Skeletal muscle satellite cell (primary cell): Measurements from ENCODE around the gene SPEF1.

Experiments
- H3K27me3 ChIP-seq: 2 replicates; pipeline ENCODE4 v1.7.0; 2013; ENCODE audit warnings: low read length; ENCODE audit not compliant: control insufficient read depth, insufficient read depth
- H3K36me3 ChIP-seq: 2 replicates; pipeline ENCODE4 v1.7.0; 2013; ENCODE audit warnings: mild to moderate bottlenecking, control low read depth, low read length; ENCODE audit not compliant: insufficient read depth
- H3K4me1 ChIP-seq: 2 replicates; pipeline ENCODE4 v1.7.0; 2013; ENCODE audit warnings: low read length; ENCODE audit not compliant: control insufficient read depth, insufficient read depth
- H3K4me2 ChIP-seq: 2 replicates; pipeline ENCODE4 v1.7.0; 2013; ENCODE audit warnings: mild to moderate bottlenecking, low read length
- H3K4me3 ChIP-seq: 2 replicates; pipeline ENCODE4 v1.7.0; 2013; ENCODE audit warnings: low read length
- H3K9ac ChIP-seq: 2 replicates; pipeline ENCODE4 v1.7.0; 2013; ENCODE audit warnings: mild to moderate bottlenecking, low read depth, low read length, moderate library complexity
- H3K9me3 ChIP-seq: replicated peaks from 2 replicates; pipeline ENCODE4 v1.7.0; 2013; ENCODE audit warnings: mild to moderate bottlenecking, control low read depth, low read length

SPEF1 gene

DNA sequence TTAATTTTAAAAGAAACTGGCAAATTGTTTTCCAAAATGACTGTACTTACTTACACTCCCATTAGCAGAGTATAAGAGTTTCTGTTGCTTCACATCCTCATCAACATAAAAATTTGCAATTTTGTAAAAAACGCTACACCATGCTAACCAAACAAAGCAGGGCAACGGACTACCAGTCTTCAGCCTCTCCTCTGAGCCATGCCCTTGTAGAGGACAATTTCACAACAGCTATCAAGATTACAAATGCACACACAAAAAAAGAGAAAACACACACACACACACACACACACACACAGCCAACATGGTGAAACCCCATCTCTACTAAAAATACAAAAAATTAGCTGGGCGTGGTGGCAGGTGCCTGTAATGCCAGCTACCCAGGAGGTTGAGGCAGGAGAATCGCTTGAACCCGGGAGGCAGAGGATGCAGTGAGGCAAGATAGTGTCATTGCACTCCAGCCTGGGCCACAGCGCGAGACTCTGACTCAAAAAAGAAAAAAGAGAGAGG, 9.6 kb downstream of the SPEF1 start:
- peaks cover 20% of the 10 kb centered on the region for H3K4me1 ChIP-seq
- no peaks in the 10 kb centered on the region for H3K36me3 ChIP-seq
- no peaks in the 10 kb centered on the region for H3K9me3 ChIP-seq
- no peaks in the 10 kb centered on the region for H3K27me3 ChIP-seq
- H3K9ac ChIP-seq = no peak overlapping the region
- no peak overlapping the region for H3K4me2 ChIP-seq
- no peak overlapping the region for H3K4me3 ChIP-seq

DNA sequence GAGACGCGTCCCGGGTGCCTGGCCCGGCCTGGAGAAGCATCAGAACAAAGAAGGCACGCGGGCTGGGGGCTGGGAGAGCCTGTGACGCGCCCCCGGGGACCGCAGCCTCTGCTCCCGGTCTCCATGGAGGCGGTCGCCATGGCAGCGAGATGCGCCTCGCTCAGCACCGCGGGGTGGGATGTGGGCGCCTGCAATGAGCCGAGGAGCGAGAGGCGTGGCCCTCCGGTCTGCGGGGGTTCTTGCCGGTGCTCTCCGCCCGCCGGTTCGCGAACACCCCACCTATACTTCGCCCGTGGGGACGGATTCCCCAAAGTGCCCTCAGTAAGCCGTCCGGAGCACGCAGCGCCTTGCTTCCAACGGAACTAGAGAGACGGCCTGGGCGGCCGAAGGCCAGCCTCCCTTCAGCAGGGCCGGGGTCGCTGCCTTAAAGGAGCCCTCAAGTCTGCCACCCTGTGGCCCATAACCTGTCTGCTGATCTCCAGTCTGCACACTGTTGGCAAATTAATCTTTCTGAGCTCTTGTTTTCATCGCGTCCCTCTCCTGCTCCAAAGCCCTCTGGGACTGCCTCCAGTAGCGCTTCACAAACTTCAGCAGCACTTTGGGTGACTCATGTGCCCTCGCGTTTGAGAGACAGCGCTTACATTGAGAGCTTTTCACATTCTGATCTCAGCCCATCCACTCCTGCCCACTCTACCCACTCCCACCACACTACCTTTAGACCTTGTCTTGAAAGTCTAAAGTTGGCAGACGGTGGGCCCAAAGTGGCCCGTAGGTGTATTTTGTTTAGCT, 12.7 kb downstream of the SPEF1 start:
- Histone ChIP-seq H3K4me2 (peak overlapping the region; percentile 96), H3K9ac (peak overlapping the region; percentile 94), H3K9me3 (no peaks in the 10 kb centered on the region), H3K36me3 (no peaks in the 10 kb centered on the region), H3K27me3 (no peaks in the 10 kb centered on the region), H3K4me1 (peaks cover 26% of the 10 kb centered on the region), H3K4me3 (peak overlapping the region; percentile 87)

DNA sequence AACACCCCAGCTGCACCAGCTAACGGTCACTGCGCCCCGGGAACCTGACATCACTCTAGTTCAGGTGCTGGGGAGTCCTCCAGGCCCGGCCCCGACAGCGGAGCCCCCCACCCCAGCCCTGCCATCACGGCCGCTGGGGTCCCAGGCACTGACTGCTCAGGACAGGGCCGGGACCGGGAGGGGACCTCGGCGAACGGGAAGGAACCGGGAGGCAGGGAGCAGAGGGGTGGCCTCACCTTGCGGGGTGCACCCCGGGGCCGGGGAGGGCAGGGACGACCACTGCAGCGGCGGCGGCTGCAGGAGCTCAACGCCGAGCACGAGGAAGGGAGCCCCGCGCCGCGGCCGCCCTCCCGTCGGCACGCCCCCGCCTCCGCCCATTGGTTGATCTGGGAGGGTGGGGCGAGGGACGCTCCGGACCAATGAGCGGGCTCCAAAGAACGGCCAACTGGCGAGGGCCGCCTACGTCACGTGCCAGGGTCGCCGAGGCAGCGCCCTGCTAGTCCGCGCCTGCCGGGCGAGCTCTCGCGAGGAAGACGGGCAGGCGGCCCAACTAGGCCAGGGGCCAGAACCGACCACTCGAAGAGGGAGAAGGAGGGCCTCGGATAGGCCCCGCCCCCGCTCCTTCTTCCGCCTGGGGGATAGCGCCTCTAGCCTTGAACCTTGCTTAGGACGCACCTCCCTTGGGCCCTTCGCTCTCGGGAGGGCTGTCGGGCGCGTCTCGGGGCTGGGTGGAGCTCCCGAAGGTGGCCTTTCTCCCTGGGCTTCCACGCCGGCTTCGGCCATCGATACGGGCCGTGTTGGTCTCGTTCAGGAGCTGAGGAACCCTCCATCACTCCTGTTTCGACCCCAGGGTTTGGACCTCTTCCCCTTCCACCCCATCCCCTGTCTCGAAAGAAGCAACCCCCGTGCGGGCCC, 13.6 kb downstream of the SPEF1 start, which contains the start of gene ADISSP:
Gene ADISSP (minus strand): TSS at position 327 of the 915 bp plus-strand sequence. CDS start 7,653 bp downstream, outside the sequence.
- Histone ChIP-seq H3K9me3 (no peaks in the 10 kb centered on the region), H3K4me1 (peaks cover 26% of the 10 kb centered on the region), H3K36me3 (no peaks in the 10 kb centered on the region), H3K4me2 (peak within 1 kb of the TSS; percentile 96), H3K9ac (peak within 1 kb of the TSS; percentile 94), H3K27me3 (no peaks in the 10 kb centered on the region), H3K4me3 (peak within 1 kb of the TSS; percentile 87)

DNA sequence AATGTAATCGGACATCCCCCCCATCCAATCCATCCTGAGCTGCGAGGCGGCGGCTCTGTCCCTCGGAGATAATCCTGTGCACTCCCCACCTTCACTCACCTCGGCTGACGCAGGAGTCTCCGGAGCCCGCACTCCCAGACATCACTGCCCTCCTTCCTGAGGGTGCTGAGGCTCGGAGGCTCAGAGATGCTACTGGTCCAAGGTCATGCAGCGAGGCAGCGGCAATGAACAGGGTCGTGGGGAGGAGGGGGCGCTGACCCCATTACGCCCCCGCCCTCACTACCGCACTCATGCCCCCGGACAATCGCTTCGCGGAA, 14.2 kb downstream of the SPEF1 start:
- no peaks in the 10 kb centered on the region for H3K9me3 ChIP-seq
- peak overlapping the region; percentile 87 for H3K4me3 ChIP-seq
- H3K36me3 ChIP-seq = no peaks in the 10 kb centered on the region
- peak overlapping the region; percentile 80 for H3K9ac ChIP-seq
- H3K4me1 ChIP-seq = peaks cover 26% of the 10 kb centered on the region
- H3K27me3 ChIP-seq = no peaks in the 10 kb centered on the region
- peak overlapping the region; percentile 96 for H3K4me2 ChIP-seq

DNA sequence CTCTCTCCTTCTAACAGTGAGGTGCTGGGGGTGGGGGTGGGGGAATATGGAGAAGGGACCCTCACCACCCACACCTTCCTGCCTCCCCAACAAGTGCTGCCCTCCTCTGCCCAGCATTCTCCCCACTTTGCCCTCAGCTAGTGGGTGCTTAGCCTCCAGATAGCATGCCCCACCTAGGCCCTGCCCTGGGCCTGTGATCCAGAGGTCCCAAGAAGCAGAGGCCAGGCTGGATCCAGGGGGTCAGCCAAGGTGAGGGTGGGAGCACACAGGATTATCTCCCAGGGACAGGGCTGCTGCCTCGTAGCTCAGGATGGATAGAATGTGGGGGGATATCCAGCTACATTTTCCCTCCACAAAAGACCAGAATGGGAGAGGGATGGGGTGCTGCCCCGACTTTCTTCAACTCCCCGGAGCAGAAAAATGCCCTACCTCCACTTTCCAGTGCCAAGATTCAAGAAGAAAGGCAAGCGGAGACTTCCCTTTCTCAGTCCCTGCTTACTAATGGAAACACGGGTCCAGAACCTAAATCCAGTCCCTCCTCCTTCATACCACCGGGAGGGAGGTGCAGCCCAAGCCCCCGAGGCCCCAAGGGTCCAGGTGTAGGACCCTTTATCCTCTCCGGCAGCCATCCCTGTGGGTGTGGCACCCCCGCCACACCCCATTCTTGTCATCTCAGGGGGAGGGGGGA, 14.7 kb downstream of the SPEF1 start:
- Histone ChIP-seq H3K4me2 (peak overlapping the region; percentile 96), H3K27me3 (no peaks in the 10 kb centered on the region), H3K4me3 (peak overlapping the region; percentile 87), H3K9me3 (no peaks in the 10 kb centered on the region), H3K9ac (peak overlapping the region; percentile 80), H3K4me1 (peaks cover 26% of the 10 kb centered on the region), H3K36me3 (no peaks in the 10 kb centered on the region)

DNA sequence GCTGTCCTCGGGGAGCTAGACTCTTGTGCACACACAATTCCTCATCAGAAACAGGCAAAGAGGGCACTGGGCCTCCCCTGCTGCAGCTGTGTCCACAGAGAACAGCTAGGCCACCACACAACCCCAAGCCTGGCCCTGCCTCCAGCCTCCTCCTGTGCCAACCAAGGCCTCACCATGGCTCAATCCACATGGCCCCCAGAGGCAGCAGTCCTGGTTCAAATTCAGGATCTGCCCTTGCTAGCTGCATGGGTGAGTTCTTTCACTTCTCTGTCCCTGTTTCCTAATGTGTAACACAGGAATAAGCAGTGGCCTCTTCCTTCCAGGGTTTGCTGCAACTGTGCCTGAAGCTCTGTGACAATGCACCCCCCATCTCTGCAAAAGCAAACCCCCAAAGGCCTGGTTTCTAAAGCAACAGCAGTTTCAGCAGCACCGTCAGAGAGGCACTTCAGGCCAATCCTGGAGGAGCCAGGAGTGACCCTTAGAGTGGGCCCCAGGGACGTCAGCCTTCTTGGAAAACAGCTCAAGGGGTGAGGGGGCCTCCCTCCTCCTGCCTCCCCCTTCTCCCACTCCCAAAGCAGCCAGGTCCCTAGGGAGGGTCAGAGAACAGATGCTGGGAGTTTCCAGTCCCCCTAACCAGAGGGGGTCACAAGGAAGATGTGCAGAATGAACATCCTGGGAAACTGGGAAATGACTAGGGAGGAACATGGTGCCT, 15.9 kb downstream of the SPEF1 start:
- H3K4me1 ChIP-seq = peaks cover 26% of the 10 kb centered on the region
- H3K4me2 ChIP-seq = peak overlapping the region; percentile 96
- H3K9me3 ChIP-seq = no peaks in the 10 kb centered on the region
- H3K9ac ChIP-seq = no peak overlapping the region
- no peaks in the 10 kb centered on the region for H3K36me3 ChIP-seq
- no peaks in the 10 kb centered on the region for H3K27me3 ChIP-seq
- H3K4me3 ChIP-seq = no peak overlapping the region

DNA sequence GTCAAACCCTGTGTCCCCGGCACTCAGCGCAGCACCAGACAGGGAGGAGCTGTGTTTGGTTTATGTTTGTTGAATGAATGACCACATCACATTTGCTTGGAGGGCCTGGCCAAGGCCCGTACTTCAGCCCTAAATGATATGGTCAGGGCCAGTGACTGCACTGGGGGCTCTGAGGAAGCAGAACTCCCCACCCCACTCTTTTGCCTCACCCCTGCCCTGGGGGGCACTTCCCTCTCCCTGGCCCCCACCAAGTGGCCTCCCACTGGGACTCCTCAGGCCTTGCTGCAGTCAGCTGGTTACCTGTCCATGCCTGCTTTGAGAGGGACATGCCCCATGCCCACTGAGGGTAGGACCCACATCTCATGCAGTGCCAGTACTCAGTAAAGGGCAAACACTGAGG, 16.6 kb downstream of the SPEF1 start:
- Histone ChIP-seq H3K4me3 (no peak overlapping the region), H3K27me3 (no peaks in the 10 kb centered on the region), H3K4me1 (peaks cover 26% of the 10 kb centered on the region), H3K36me3 (no peaks in the 10 kb centered on the region), H3K9me3 (no peaks in the 10 kb centered on the region), H3K9ac (no peak overlapping the region), H3K4me2 (no peak overlapping the region)

DNA sequence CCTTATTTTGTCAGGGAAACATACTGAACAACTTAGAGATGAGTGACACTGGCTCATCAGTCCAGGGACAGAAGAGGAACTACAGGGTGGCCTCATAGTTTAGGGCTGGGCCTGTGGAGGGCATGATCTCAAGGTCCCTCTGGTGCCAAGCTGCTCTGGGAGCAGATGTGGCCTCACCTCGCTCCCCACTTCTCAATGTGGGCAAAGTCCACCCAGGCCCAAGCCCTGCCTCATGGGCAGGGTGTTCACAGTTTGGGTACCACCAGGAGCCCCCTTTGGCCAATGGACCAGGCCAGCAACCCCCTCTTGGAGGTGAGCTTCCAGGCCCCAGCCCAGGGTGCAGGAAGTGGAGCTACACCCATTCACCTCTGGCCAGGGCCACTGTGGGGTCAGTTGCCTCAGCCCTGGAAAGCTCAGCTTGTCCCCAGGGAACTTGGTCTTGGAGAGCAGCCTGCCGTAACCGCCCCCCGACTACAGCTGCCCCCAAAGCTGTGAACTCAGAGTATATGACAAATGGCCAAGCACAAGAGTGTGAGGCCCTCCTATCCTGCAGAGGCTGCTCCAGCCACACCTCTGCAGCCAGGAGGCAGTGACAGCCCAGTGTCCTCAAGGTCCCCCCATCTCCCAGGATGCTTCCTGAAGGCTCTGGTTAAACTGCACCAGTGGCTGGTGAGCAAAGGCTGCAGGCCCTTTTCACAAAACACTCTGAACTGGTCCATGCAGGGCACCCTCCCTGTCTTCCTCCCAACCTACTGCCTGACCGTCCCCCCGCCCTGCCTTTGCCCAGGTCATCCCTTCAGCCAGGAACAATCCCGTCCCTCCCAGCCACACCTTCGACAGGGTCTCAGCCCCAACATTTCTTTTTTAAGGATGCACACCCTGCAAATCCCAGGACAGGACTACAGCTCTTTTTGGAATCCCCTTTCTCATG, 17.3 kb downstream of the SPEF1 start:
- Histone ChIP-seq H3K4me3 (no peak overlapping the region), H3K27me3 (no peaks in the 10 kb centered on the region), H3K9me3 (no peaks in the 10 kb centered on the region), H3K4me2 (no peak overlapping the region), H3K9ac (no peak overlapping the region), H3K36me3 (no peaks in the 10 kb centered on the region), H3K4me1 (peaks cover 21% of the 10 kb centered on the region)

DNA sequence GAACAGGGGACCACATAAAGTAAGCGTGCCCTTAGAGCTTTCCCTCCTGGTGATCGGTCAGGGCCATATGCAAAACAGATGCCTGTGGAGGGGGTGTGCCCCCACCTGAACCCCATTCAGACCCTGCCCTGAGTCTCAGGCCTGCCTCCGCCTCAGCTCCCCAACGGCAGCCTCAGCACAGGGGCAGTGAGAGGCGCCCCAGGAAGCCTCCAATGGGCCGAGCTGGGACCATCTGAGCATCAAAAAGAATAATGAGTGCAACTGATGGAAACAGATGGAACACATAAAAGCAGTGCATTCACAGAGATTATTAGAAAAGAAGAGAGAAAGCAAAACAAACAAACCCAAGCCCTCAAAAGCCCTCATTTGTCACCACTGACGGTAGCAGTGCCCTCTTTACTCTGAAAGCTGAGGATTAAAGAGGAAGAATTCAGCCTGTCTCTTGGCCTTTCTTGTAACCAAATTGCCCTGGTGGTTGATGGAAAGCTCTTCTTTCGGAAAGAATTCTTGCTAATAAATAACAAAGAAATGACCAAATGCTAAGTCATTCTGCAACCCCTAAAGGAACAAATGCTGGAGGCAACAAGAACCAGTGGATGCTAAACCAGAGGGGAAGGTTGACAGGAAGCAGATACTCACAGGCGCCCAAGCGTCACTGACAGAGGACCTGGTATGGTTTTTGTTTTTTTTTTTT, 20.4 kb downstream of the SPEF1 start:
- Histone ChIP-seq H3K9me3 (no peaks in the 10 kb centered on the region), H3K4me1 (no peaks in the 10 kb centered on the region), H3K9ac (no peak overlapping the region), H3K4me3 (no peak overlapping the region), H3K27me3 (no peaks in the 10 kb centered on the region), H3K4me2 (no peak overlapping the region), H3K36me3 (peaks cover 6% of the 10 kb centered on the region)

DNA sequence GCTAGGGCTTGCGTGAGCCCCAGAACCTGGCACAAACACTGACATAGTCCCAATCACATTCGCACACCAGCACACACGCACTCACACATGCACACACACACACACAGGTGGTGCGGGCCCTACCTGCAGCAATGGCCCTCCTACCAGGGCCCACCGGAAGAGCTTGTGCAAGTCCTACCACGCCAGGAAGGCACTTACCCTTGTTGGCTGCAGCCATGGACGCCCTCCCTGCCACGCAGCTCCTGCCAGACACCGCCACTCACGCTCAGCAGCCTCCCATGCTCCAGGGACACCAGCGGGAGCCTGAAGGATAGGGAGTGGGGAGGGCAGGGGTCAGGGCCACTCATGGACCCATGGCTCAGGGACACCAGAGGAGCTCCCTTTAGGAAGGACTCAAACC, 21.4 kb downstream of the SPEF1 start:
- no peaks in the 10 kb centered on the region for H3K27me3 ChIP-seq
- no peaks in the 10 kb centered on the region for H3K4me1 ChIP-seq
- no peak overlapping the region for H3K4me3 ChIP-seq
- no peaks in the 10 kb centered on the region for H3K9me3 ChIP-seq
- H3K9ac ChIP-seq = no peak overlapping the region
- no peak overlapping the region for H3K4me2 ChIP-seq
- H3K36me3 ChIP-seq = peaks cover 6% of the 10 kb centered on the region
